Peyer's patch (tissue), 4 donors: ENCODE data around the gene CSNK1A1L.

Source experiments
- CTCF ChIP-seq, 6 experiments: fragments of 450-650 bp in 4 of 6; fragments of 200-600 bp in 2 of 6; sonication (generic) in 1 of 6; IDR thresholded peaks; one replicate each; pipeline ENCODE4 v1.5.1; 2017 to 2019; ENCODE audit warnings: antibody characterized with exemption in 6 of 6, mild to moderate bottlenecking in 3 of 6, moderate library complexity in 1 of 6
- POLR2A ChIP-seq, 2 donors: fragments of 450-650 bp; IDR thresholded peaks; one replicate each; pipeline ENCODE4 v1.5.1; 2017; ENCODE audit warnings: antibody characterized with exemption in 2 of 2, mild to moderate bottlenecking in 2 of 2, moderate library complexity in 2 of 2

- TF ChIP-seq CTCF (IDR thresholded peaks at IDR 0.05): no peak
- no peak for TF ChIP-seq POLR2A (IDR thresholded peaks at IDR 0.05)
These were observed 25.6 kb upstream of the CSNK1A1L start for GRCh38 chr13:37131092-37131491.
